ENCODE results near the gene NBEAL2.
"Not testable (repeated sequence)": the region's sequence is repeated elsewhere in the genome, so short reads cannot be mapped to it uniquely, and the experiment has no call there.

The NBEAL2 gene

GRCh38 chr3:46962990-46963389 is 16.5 kb upstream of the NBEAL2 start:
- DNase-seq = no peak

- not testable (repeated sequence) for DNase-seq
Observed at GRCh38 chr3:46964038-46964590, 15.4 kb upstream of the NBEAL2 start.

GRCh38 chr3:46965151-46965550 is 14.3 kb upstream of the NBEAL2 start:
- DNase-seq = no peak

GRCh38 chr3:46966811-46967210 is 12.7 kb upstream of the NBEAL2 start:
- no peak for DNase-seq

DNA sequence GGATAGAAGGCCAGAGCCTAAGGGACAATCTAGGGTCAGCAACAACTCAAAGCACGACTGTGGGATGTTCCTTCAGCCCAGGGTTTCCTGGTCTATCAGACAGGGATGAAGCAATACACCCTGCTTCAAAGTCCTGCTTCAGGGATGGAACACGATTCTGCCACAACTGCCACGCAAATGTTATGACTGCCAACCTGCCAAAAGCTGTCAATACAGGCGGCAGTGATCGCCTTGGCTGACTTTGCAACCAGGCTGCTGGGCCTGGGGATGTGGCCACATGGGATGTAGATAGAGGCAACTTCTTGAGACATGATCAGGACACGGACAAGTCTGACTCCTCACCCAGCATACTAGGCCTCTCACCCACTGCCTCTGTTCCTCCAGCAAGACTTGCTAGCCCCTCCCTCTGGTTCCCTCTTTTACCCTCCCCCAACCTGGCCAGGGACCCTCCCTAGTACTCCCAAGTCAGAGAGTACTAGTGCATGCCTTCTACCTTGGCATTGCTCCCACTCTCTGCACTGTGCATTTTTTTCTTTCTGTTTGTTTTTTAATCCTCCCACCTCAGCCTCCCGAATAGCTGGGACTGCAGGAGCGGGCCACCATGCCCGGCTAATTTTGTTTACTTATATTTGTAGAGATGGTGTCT is 10.6 kb upstream of the NBEAL2 start:
- DNase-seq = no peak

DNA sequence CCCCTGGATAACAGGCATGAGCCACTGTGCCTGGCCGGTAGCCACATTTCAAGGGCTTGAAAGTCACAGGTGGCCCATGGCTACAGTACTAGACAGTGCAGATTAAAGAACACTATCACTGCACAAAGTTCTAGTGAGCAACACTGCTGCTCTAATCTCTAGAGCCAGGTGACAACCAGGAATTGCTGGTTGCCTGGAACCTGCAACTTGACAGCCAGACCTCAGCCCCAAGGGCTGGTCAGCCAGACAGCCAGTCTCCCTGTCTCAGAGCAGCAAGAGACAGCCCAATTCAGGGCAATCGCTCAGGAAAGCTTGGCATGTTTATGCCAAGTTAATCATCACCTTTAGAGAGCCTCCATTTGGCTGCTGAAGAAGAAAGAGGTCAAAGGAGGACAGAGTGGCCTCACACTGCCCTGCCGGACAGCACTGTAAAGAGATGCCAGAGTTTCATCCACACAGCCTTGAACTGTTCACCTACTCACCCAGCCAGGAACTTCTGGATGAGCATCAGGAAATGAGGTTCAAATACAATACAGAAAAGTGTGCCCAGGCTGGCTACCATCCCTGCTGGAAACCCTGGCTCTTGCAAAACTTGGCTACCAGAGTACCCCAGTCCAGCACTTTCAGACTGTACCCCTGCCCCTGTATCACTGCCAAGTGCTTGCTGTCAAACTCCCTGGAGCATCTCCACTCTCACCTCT is 8.9 kb upstream of the NBEAL2 start:
- no peak for DNase-seq

- DNase-seq = no peak
Observed at GRCh38 chr3:46971151-46971550, 8.3 kb upstream of the NBEAL2 start.

DNA sequence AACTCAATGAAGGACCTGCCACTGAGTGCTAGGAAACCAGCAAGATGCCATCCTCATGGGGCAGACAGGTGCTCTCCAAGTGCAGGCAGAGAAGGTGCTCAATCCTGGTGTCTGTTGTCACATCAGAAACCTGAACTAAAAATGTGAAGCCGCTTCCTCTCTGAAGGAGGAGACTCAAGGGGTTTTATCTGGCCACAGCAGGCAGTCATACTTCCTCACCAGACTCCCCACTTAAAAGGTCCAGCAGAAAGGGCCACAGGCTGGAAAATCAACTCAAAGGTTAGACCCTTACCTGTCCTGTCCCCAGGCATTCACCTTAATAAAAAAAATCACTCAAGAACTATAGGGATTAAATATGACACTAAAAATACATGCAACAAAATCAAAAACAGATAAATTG is 7.7 kb upstream of the NBEAL2 start:
- no peak for DNase-seq

- DNase-seq = no peak
Observed at GRCh38 chr3:46972396-46972795, 7.1 kb upstream of the NBEAL2 start.

- no peak for DNase-seq
Observed at GRCh38 chr3:46974421-46975171, 4.9 kb upstream of the NBEAL2 start.

DNA sequence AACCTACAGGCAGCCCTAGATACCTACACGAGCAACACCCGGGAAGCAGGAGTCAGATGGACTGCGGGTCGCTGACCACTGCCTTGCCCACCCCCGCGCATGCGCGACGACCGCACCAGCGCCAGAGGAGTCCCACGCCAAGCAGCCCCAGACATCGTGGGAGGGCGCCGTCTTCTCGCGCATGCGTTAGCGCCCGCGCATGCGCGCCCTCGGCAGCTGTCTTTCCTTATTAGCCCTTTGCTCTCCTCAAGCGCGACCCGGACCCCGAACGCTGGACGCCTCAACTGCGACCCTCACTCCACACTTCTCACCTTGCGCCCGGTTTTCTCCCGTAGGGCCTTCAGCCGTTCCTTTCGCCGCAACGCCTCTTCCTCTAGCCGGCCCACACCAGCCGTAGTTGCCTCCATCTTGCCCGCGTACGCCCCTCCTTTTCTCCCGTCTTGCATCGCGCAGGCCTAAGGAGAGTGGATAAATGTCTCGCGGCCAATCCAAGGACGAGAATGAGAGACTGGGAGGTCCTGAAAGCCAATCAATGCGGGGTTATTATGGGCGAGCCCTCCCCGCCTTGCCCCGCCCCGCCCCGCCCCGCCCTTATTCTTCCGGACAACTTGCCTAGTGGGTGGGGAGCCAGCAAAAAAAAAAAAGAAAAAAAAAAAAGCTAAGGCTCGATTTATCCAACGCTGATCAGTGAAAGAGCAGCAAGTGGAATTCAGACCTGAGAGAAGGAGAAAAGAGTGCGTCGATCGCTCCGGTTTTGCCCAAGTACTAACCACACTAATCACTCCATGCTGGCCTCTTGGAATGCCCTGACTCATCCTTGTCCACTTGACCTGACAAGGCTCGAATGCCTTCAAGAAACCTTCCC is 2.9 kb upstream of the NBEAL2 start, which contains the start of gene CCDC12:
TSS of gene CCDC12 (minus strand) at position 420 of the 865 bp plus-strand sequence. CDS start at position 407, 13 bp downstream.
- peak; percentile 99 for DNase-seq

DNA sequence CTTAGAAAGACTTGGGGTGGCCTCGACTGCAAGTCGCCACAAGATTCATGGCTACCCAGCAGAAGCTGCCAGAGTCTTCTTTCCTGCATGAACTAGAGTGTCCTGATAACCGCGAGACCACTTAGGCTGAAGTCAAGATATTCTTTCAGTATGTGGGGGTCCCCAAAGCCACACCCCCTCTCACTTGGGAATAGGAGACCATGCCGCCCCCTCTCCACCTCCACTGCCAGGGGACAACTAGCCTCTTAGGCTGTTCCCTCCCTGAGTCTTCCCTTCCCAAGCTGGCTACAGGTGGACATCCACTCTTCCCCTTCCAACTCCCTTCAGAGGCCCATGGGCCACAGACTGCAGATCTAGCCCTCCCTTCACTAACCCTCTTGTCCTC is 1.7 kb upstream of the NBEAL2 start:
- no peak for DNase-seq

- DNase-seq = no peak
Observed at GRCh38 chr3:46978381-46978780, 1.1 kb upstream of the NBEAL2 start.

GRCh38 chr3:46979958-46980497 is 562 bp downstream of the NBEAL2 start:
- peak; percentile 26 for DNase-seq

GRCh38 chr3:46981932-46982471 is 2.5 kb downstream of the NBEAL2 start:
- no peak for DNase-seq

- DNase-seq = no peak
Observed at GRCh38 chr3:46982546-46982945, 3.1 kb downstream of the NBEAL2 start.

DNA sequence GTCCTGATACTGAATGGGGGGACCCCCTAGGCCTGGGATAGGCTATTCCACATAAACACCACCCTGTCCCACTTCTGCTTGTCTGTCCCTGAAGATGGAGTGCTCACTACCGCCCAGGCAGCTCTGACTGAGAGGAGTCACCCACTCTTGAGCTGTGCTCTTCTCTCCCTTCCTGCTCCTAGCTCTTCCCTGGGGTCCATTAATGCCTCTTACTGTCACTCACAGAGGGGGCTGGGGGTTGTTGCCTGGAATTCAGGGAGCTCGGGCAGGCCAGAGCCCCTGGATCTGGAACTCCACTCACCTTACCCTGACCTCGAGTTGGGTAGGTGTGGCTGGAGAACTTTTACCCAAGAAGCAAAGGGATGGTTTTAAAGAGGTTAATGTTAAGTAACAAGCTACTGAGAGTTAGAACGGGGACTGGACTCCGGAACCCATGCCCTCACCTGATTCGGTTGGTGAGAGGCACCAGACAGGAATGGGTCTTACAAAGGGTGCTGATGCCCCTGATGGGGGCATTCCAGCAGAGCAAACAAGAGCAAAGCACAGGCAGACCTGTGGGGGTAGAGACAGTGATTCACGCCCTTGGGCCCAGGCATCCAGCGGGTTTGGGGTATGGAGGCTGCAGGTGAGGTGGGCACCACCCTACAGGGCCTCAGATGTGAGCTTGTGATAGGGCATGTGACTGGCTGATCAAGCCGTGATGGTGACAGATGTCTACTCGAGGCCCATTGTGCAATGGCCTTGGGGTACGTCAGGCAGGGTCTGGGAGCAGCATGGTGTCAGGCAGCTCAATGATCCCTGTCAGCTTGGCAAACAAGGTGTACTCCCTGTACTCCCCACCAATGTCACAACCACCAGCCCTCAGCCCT is 5.4 kb downstream of the NBEAL2 start:
- DNase-seq = no peak

DNA sequence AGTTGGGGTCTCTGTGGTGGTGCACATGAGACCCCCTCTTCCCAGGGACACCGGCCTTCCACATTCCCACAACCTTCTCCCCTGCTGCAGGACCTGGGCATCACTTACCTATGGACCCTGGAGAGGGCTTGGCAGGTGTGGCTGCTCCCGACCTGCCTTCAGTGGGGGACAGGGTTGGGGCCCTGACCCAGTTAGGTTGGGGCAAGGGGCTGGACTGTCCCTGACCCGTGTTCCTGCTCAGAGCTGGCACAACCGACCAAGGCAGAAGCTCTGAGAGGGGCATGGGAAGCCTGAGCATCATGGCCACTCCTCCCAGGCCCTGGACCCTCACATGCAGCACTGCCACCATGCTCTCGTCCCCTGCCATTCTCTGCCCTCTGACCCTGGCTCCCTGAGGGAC is 6.1 kb downstream of the NBEAL2 start:
- no peak for DNase-seq

GRCh38 chr3:46986055-46986730 is 6.7 kb downstream of the NBEAL2 start:
- DNase-seq = no peak

DNA sequence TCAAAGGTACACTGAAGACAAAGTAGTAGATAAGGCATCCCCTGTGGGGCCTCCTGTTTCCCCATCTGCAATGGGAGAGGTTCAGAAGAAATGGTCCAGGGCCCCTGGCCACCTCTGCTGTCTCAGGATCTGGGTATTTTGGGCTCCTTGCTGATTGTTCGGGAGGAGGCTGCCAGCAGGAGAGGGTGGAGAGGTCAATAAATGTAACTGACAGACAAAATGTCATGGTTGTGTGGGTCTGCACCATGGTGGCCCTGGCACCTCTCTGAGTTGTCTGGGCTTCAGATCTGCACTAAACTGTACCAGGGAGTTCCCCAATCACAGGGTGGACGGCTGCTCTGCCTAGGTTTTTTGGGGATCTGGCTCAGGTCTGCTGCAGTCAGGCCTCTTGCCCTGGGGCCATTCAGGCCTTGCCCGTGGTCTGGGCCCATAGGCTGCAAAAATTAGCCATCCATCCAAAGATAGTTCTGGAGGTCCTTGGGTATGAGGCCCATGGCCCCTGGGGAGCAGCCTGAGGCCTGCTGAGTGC is 7.4 kb downstream of the NBEAL2 start:
- DNase-seq = no peak
